Astrocyte of the cerebellum (primary cell): ENCODE results near the gene SYTL4.
"Not testable (repeated sequence)": the region's sequence is repeated elsewhere in the genome, so short reads cannot be mapped to it uniquely, and the experiment has no call there.

Experiments used
- DNase-seq: peaks from one replicate; pipeline ENCODE4 v3.0.0-alpha.2; 2011; ENCODE audit warnings: low read depth
- H3K4me3 ChIP-seq: 2 replicates; pipeline ENCODE4 v1.5.1; 2011; ENCODE audit warnings: mild to moderate bottlenecking, low read depth, low read length, moderate library complexity
- CTCF ChIP-seq: IDR thresholded peaks from 2 replicates; pipeline ENCODE4 v1.5.1; 2012; ENCODE audit warnings: low read length, low read depth, moderate library complexity, mild to moderate bottlenecking; ENCODE audit errors: missing control alignments
- in situ Hi-C: cut with HindIII; loops from 2 replicates; pipeline ENCODE4 v1.10.0; 2017; ENCODE audit warnings: low sequenced_read_pairs

The SYTL4 gene

GRCh38 chrX:100731441-100732281 is at the start of gene SYTL4:
Gene SYTL4, minus strand, starts transcription at chrX:100732121. Its CDS starts 30,084 bp downstream, at chrX:100702037.
- TF ChIP-seq CTCF: no peak

GRCh38 chrX:100769439-100769838 is 37.5 kb upstream of the SYTL4 start:
- in situ Hi-C loops, H3K4me3 ChIP-seq, DNase-seq: not testable (repeated sequence)

More at GRCh38 chrX:100731441-100732281, at the start of gene SYTL4:
- H3K4me3 ChIP-seq: peak within 1 kb of the TSS; percentile 66
- in situ Hi-C loops: no loop called here
- no peak for DNase-seq

GRCh38 chrX:100768679-100769338 is 36.9 kb upstream of the SYTL4 start:
- in situ Hi-C loops: no loop called here
- peak; percentile 44 for DNase-seq
- TF ChIP-seq CTCF: peak; percentile 100

GRCh38 chrX:100750883-100751282 is 19.0 kb upstream of the SYTL4 start:
- in situ Hi-C loops: no loop called here
- no peak for DNase-seq
- no peak for TF ChIP-seq CTCF
- H3K4me3 ChIP-seq: no peak overlapping the region

More at GRCh38 chrX:100768679-100769338, 36.9 kb upstream of the SYTL4 start:
- H3K4me3 ChIP-seq: no peak overlapping the region

- no peak overlapping the region for H3K4me3 ChIP-seq
- no peak for TF ChIP-seq CTCF
- in situ Hi-C loops: no loop called here
- no peak for DNase-seq
Observed at GRCh38 chrX:100748108-100748507, 16.2 kb upstream of the SYTL4 start.

GRCh38 chrX:100747703-100748102 is 15.8 kb upstream of the SYTL4 start:
- DNase-seq: no peak
- in situ Hi-C loops: no loop called here
- TF ChIP-seq CTCF: no peak
- no peak overlapping the region for H3K4me3 ChIP-seq

- DNase-seq: no peak
- in situ Hi-C loops: no loop called here
- TF ChIP-seq CTCF: no peak
- H3K4me3 ChIP-seq: no peak overlapping the region
Observed at GRCh38 chrX:100747090-100747489, 15.2 kb upstream of the SYTL4 start.
